Cerebellar nuclear complex (tissue), 1 donor: ENCODE results near the gene AUTS2.

Experiments used
- DNase-seq, 2 experiments: peaks; one replicate each; lab custom pipeline; 2025; lab: John Stamatoyannopoulos, UW

The AUTS2 gene

GRCh38 chr7:69939317-69939716 lies 341.0 kb downstream of the AUTS2 start:
- no peak for DNase-seq

DNA sequence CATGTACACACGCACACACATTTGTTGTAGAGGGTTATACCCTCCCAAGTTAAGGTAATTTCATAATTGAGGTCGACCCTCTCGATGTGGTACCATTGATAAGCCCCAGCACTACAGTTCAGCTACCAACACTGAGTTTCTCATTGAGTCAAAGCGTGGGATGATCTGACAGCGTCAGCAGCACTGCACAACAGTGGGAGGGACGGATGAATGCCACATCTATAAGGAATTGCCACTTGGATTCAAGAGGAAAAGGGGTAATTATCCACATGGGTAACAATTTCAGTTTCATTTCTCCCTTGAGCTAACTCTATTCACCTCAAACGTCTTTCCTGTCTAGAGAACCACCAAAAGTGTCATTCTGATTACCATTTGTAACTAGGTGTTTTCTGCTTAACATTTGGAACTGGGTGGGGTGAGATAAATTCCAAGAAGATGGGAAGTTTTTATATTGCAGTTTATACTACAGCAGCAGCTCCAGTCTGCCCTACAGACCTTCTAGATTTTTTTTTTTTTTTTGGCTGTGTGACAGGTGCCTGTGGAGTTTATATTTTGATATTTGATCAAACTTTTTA lies 342.9 kb downstream of the AUTS2 start:
- DNase-seq = no peak

GRCh38 chr7:69942573-69942972 lies 344.3 kb downstream of the AUTS2 start:
- no peak for DNase-seq

DNA sequence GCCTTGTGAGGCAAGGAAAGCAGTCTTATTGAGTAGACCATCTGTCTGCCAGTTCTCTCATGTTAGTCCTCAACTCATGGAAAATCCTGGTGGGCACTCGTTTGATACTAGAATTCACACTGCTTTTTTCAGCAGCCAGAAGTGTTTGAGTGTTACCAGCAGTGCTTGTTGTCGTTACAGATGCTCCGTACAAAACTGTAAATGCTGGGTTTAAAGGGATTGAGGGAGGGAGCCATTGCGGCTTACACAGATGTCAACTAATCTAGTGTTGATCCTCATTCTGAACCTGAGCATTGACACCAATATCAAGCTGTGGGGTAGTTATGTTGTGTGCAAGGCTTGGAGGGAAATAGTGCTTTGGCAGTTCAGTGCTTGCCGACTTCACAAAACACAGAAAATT lies 348.6 kb downstream of the AUTS2 start:
- DNase-seq = no peak

- DNase-seq = no peak
Measured at GRCh38 chr7:69947998-69948397, 349.7 kb downstream of the AUTS2 start.

- no peak for DNase-seq
Measured at GRCh38 chr7:69949122-69949521, 350.8 kb downstream of the AUTS2 start.

GRCh38 chr7:69951458-69951857 lies 353.2 kb downstream of the AUTS2 start:
- no peak for DNase-seq

GRCh38 chr7:69953136-69954067 lies 355.1 kb downstream of the AUTS2 start:
- DNase-seq = no peak

- DNase-seq = no peak
Measured at GRCh38 chr7:69956541-69956940, 358.3 kb downstream of the AUTS2 start.

DNA sequence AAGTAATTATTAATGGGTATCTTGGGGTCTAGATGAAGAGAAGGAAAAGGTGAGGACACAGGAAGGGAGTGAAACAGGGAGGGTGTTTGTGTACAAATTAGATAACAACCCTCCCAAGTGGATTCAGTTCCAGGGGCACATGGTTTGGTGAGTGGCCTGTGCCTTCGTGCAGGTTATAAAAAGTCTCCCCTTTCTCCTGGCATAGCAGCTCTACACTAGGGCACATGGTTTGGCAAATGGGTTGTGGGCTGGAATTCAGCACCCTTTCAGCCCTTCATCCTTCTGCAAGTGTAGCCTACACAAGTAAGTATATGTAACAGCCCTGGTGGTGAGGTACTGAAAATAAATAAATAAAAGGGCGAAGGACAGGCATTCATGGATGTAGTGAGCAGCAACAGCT lies 359.4 kb downstream of the AUTS2 start:
- no peak for DNase-seq

GRCh38 chr7:69959789-69960499 lies 361.7 kb downstream of the AUTS2 start:
- no peak for DNase-seq

DNA sequence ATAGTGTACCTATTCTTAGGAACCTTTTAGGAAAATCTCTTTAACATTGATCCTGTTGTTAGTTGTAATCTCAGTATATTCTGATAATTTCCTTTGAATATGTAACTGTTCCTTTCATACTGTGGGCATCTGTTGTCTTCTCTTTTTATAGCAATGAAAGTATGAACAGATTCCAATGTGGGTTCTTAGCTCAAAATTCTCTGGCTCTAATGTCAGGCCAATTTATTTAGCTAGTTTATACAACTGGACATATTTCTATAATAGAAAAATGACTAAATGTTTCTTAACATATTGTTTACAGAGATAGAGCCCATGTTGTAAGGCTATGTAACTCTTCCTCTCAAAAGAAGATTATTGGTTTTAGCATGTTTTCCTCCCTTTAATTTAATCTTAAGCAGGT lies 363.2 kb downstream of the AUTS2 start:
- no peak for DNase-seq

DNA sequence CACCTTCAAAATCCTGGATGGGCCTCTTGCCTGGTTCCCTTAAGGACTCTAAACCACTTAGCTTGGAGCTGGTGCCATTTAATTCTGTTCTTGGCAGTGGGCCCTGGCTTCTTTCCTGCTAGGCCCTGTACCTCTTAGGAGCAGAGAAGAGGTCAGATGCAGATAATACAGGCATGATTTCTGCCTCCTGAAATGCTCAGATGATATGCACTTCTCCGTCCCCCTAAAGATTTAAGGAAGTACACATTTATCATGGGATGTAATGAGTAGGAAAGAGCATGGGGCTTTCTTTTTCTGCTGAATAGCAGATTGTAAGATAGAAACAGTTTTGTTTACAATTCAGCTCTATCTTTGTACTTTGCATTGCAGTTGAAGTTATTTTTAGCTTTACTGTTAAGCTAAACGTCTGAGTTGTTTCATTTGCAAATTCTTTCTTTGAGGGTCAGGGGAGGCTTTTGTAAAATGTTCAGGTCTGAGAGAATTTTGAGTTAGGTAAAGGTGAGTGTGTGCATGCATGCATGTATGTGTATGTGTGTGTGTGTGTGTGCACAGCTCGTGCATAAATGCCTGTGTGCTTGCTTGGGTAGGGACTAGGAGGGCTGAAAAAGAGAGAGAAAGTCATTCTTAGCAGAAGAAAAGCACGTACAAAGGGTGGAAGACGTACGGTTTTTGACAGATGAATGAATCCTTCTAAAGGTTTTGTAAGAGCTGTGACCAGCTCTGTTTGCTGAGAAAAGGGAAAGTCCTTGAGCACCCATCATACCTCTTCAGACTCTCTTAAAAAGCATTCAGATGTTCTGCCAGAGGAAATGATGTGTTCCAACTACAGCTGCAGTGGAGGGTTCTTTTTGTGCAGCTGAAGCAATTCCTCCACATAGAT lies 364.2 kb downstream of the AUTS2 start:
- DNase-seq = no peak

DNA sequence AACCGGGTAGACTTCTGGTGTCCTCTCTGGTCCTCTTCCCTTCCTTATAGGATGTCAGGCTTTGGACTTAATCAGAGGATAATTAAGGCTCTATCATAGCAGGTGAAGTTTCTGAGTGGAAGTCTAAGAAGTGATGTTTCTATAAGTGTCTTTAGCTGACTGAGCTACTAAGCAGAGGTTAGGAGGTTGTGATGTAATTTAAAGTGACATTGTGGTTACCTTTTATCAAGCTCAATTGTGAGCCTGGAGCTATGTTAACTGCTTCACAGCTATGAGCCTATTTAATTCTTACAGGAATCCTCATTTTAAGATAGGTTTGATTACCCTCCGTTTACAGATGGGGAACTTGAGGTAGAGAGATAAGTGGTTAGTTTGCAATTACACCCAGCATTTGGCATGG lies 365.1 kb downstream of the AUTS2 start:
- DNase-seq = no peak

DNA sequence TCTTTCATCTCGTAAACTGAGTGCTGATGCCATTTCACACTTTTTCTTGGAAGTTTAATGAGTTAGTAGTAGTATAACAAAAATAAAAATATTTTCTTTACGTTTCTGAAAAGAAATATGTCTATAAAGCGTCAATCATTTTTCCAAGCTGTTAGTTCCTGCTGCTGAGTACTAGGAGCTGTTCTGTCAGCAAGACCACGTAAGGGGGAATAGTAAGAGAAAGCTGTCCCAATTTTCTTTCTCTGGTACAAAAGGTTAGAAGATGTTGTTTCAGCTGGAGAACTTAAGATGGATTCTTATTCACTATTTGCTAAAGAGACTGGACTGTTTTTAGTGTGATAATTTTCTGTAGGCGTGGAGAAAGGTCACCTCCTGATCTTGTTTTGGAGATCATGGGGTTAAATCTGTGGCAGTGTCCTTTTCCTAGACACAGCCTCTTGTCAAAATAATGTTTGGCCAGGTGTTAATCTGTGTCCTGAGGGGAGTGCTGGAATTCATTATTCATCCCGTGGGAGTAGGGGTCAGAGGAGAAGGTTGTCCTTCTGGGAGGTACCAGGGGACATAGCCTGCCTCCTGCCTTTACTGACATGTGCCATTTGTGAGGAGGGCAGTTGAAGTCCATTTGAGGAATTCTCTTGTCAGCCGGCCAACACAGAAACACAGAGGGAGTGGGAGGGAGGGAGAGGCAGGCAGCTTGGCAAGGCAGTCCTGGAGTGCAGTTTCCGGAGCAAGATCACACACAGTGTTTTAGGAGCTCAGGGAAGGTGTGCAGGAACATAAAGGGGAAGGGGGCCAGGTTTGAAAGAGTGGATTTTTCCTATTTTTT lies 368.7 kb downstream of the AUTS2 start:
- DNase-seq = no peak

DNA sequence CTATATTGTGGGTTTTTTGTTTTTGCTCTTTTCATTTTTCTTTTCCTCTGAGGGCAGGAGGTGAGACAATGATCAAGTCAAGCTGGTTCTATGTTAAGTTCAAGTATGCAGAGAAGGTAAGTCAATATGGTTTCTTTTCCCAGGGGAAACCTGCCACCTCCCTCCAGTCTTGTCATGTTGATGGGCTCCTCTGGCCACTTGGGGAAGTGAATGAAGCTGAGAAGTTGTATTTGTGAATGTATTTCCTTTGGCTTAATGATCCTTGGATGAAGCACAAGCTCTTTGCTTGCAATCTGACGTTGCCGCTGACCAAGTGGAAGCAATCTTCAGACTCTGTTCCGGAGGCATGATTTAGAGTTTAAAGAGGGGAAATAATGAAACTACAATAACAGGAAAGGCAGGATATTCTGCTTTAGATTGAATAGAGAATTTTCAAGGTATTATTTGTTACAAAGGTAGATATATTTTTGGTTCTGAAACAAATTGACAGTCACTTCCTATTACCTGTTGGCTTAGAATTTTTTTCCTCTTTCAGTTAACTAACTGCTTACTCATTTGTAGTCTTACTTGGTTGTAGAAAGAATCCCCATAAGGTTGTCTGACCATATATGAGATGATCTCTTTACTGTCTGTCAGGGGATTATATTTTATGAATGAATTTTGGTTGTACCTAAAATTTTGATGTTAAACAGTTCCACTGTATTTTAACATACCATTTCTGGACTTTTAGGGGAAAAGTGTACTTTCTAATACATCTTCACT lies 369.6 kb downstream of the AUTS2 start:
- no peak for DNase-seq

DNA sequence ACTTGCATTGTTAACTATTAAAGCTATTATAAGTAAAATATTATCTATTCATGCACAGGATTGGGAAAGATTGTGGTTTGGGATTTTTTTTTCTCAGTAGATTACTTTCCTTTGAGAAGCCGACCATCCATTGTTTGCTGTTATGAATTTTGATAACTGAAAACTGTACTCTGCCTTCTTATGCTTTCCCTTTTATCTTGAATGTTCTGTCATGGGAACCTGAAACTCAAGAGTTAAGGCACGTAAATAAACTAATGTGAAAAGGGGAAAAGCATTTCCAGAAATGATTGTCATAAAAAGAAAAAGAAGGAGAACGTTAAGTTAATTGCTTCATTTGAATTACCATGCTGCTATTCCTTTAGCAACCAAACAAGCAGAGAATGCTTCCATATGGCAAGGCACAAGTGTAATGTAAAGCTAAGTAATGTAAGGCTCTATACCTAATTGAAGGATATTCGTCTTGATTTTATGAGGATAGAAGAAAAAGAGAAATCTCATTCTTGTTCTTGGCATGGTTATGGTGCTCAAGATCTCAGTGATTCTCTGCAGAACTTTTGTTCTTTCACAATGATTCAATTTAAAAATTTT lies 370.8 kb downstream of the AUTS2 start:
- no peak for DNase-seq

DNA sequence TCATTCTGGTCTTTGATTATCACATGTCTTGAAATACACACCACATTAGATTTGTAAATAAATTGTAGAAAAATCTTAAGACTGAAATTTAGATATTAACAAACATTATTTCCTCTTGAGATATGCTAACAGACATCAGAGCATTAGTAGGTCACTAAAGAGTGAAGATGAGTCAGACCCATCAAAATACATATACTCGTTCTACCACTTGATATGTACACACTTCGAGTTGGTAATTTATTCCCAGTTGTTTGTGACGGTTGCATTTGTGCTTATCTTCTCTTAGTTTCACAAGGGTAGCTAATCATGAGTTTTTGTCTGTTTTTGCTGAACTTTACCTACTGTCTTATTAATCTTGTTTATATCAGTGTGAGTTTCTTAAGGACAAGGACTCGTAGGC lies 383.4 kb downstream of the AUTS2 start:
- no peak for DNase-seq

- no peak for DNase-seq
Measured at GRCh38 chr7:69982197-69982596, 383.9 kb downstream of the AUTS2 start.

DNA sequence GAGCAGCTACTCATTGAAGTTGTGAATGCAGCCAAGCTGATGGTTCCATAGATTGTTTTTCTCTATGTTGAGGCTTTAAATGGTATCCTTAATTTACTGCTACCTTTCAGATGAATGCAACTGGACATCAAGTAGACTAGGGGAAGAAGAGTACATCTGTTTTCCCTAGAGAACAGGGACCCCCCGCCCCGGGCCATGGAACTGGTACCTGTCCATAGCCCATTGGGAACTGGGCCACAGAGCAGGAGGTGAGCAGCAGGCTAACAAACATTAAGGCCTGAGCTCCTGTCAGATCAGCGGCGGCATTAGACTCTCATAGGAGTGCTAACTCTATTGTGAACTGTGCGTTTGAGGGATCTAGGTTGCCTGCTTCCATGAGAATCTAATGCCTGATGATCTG lies 391.3 kb downstream of the AUTS2 start:
- DNase-seq = no peak
